ENCODE data around the gene PARN.
A peak's percentile ranks its signal among the peaks of the same experiment; 100 is the strongest.
"Not testable (repeated sequence)": the region's sequence is repeated elsewhere in the genome, so short reads cannot be mapped to it uniquely, and the experiment has no call there.

Gene PARN

GRCh38 chr16:14572535-14572934 is 57.5 kb downstream of the PARN start:
- DNase-seq, result no peak

GRCh38 chr16:14569213-14569612 is 60.8 kb downstream of the PARN start:
- no peak for DNase-seq

GRCh38 chr16:14566599-14566998 is 63.5 kb downstream of the PARN start:
- DNase-seq, result no peak

- no peak for DNase-seq
Observed at GRCh38 chr16:14565688-14566025, 64.4 kb downstream of the PARN start.

GRCh38 chr16:14564861-14565687 is 65.0 kb downstream of the PARN start:
- DNase-seq, result no peak

GRCh38 chr16:14564323-14564722 is 65.7 kb downstream of the PARN start:
- DNase-seq, result no peak

- no peak for DNase-seq
Observed at GRCh38 chr16:14562691-14563491, 67.2 kb downstream of the PARN start.

GRCh38 chr16:14560523-14560922 is 69.5 kb downstream of the PARN start:
- no peak for DNase-seq

- DNase-seq, result no peak
Observed at GRCh38 chr16:14559809-14560241, 70.2 kb downstream of the PARN start.

GRCh38 chr16:14553447-14553846 is 76.6 kb downstream of the PARN start:
- no peak for DNase-seq

GRCh38 chr16:14549789-14550153 is 80.3 kb downstream of the PARN start:
- DNase-seq, result no peak

- DNase-seq, result no peak
Observed at GRCh38 chr16:14548933-14549788, 80.9 kb downstream of the PARN start.

- DNase-seq, result no peak
Observed at GRCh38 chr16:14545346-14545884, 84.6 kb downstream of the PARN start.

GRCh38 chr16:14544846-14545245 is 85.2 kb downstream of the PARN start:
- not testable (repeated sequence) for DNase-seq

GRCh38 chr16:14539631-14540030 is 90.4 kb downstream of the PARN start:
- no peak for DNase-seq

GRCh38 chr16:14539156-14539555 is 90.9 kb downstream of the PARN start:
- no peak for DNase-seq

- DNase-seq, result no peak
Observed at GRCh38 chr16:14538604-14539003, 91.5 kb downstream of the PARN start.

GRCh38 chr16:14531613-14532012 is 98.4 kb downstream of the PARN start:
- DNase-seq, result no peak

- no peak for DNase-seq
Observed at GRCh38 chr16:14531101-14531500, 99.0 kb downstream of the PARN start.

- DNase-seq, result no peak
Observed at GRCh38 chr16:14530046-14530445, 100.0 kb downstream of the PARN start.

- DNase-seq, result peak; percentile 64
Observed at GRCh38 chr16:14529010-14529669, 100.9 kb downstream of the PARN start.

GRCh38 chr16:14528306-14528705 is 101.8 kb downstream of the PARN start:
- no peak for DNase-seq

Data from retina (tissue), 1 donor.